ENCODE measurements around the gene TMEM236. TPM values are rescaled to one million over a fixed set of nuclear protein-coding genes. Genes with fewer than 3 reads are reported as not detected.

Gene TMEM236
- polyA plus RNA-seq, 1 experiment = 0.02 TPM

- DNase-seq (ENCODE audit: low read depth, low spot score) = no peak
Measured at GRCh38 chr10:17749890-17750289, 2.1 kb upstream of the TMEM236 start.

DNA sequence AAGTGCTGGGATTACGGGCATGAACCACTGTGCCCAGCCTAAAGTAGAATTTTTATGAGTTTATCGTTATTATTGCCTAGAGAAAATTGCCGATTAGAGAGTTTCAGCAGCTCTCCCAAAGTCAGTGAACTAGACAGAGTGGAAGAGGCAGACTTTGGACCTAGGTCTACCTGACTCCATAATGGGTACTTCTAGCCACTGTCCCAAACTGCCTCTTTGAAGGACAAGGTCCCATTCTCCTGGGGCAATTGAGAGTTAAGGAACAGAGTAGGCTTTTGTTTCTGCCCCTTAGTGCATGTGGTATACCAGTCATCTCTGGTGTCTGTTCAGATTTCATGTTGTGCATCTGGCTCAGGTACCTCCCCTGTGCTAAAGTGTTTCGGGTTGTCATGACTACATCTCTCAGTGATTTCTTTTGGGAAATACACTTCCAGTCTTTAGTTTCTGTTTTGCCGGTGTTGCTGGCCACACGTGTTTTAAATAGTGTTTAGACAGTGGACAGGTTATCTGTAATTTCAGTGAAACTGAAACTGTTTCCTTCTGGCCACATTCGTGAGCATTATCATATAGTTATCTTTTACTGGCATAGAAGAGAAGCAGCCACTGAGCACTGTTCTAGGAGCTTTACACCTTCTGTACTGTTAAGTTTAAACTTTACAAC is 4.7 kb downstream of the TMEM236 start:
- no peak for DNase-seq (ENCODE audit: low read depth, low spot score)
- no peak for TF ChIP-seq CTCF (IDR thresholded peaks at IDR 0.05; ENCODE audit: low read depth, low read length)
- H3K9me3 ChIP-seq (ENCODE audit: control insufficient read depth, insufficient read depth, low read length) = no peaks in the 10 kb centered on the region
- CTCF ChIA-PET = interaction anchor here (2.3 kb wide), 1 partner anchor 13 kb away, joined by 7 read pairs; no protein-coding TSS in a partner anchor
- H3K27ac ChIP-seq (ENCODE audit: low read depth, low read length) = no peak overlapping the region
- POLR2A ChIA-PET = no interaction called here
- no peak overlapping the region for H3K4me3 ChIP-seq (ENCODE audit: low read depth, low read length)
- H3K27me3 ChIP-seq (ENCODE audit: control insufficient read depth, insufficient read depth, low read length) = no peaks in the 10 kb centered on the region

More at GRCh38 chr10:17749890-17750289, 2.1 kb upstream of the TMEM236 start:
- Histone ChIP-seq H3K9me3 (ENCODE audit: control insufficient read depth, insufficient read depth, low read length) (no peaks in the 10 kb centered on the region), H3K27ac (ENCODE audit: low read depth, low read length) (no peak overlapping the region), H3K4me3 (ENCODE audit: low read depth, low read length) (no peak overlapping the region), H3K27me3 (ENCODE audit: control insufficient read depth, insufficient read depth, low read length) (no peaks in the 10 kb centered on the region)
- TF ChIP-seq CTCF (IDR thresholded peaks at IDR 0.05; ENCODE audit: low read depth, low read length) = no peak
- CTCF ChIA-PET = no interaction called here
- POLR2A ChIA-PET = no interaction called here

DNA sequence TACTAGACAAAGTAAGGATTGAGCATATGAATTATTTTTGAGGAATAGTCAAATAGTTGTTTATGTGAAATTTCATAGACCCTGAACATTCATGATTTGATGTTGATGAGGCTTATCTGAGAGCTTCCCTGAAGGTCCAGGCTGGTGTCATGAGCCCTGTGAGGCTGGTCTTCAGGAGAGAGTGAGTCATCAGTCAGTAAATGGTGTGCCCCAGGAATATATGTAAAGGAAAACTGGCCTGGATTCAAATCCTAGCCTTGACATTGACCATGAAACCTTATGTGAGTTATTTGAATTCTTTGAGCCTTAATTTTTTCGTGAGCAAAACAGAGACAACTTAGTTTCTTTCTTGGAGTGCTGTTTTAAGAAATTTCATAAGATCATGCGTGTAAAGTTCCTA is 6.2 kb downstream of the TMEM236 start:
- ChIA-PET POLR2A (no interaction called here), CTCF (interaction anchor here (0.8 to 1.5 kb wide), 2 partner anchors 20 to 458 kb away, joined by 5 to 6 read pairs; no protein-coding TSS in a partner anchor)
- Histone ChIP-seq H3K4me3 (ENCODE audit: low read depth, low read length) (no peak overlapping the region), H3K9me3 (ENCODE audit: control insufficient read depth, insufficient read depth, low read length) (no peaks in the 10 kb centered on the region), H3K27me3 (ENCODE audit: control insufficient read depth, insufficient read depth, low read length) (no peaks in the 10 kb centered on the region), H3K27ac (ENCODE audit: low read depth, low read length) (no peak overlapping the region)
- no peak for TF ChIP-seq CTCF (IDR thresholded peaks at IDR 0.05; ENCODE audit: low read depth, low read length)
- no peak for DNase-seq (ENCODE audit: low read depth, low spot score)

GRCh38 chr10:17758896-17759295 is 6.9 kb downstream of the TMEM236 start:
- POLR2A ChIA-PET = no interaction called here
- CTCF ChIA-PET = interaction anchor here (1.5 kb wide), 1 partner anchor 21 kb away, joined by 6 read pairs; no protein-coding TSS in a partner anchor

More at GRCh38 chr10:17758896-17759295, 6.9 kb downstream of the TMEM236 start:
- no peaks in the 10 kb centered on the region for H3K9me3 ChIP-seq (ENCODE audit: control insufficient read depth, insufficient read depth, low read length)
- no peak for TF ChIP-seq CTCF (IDR thresholded peaks at IDR 0.05; ENCODE audit: low read depth, low read length)
- DNase-seq (ENCODE audit: low read depth, low spot score) = no peak
- no peak overlapping the region for H3K4me3 ChIP-seq (ENCODE audit: low read depth, low read length)
- H3K27me3 ChIP-seq (ENCODE audit: control insufficient read depth, insufficient read depth, low read length) = no peaks in the 10 kb centered on the region
- no peak overlapping the region for H3K27ac ChIP-seq (ENCODE audit: low read depth, low read length)

Data from AG04450 (cell line).